Tibial nerve (tissue), 4 donors: ENCODE measurements around the gene IL1R1.

Source experiments
- CTCF ChIP-seq, 5 experiments: fragments of 200-600 bp in 3 of 5; fragments of 450-650 bp in 2 of 5; sonication (generic) in 3 of 5; IDR thresholded peaks; one replicate each; pipeline ENCODE4 v1.5.1; 2016 to 2019; ENCODE audit warnings: antibody characterized with exemption in 5 of 5, mild to moderate bottlenecking in 3 of 5, moderate library complexity in 2 of 5
- EP300 ChIP-seq, 2 donors: sonication (generic); formaldehyde crosslinking; IDR thresholded peaks; one replicate each; pipeline ENCODE4 v1.6.1; 2017; ENCODE audit warnings: antibody characterized with exemption in 2 of 2, mild to moderate bottlenecking in 1 of 2
- POLR2A ChIP-seq, 2 donors: fragments of 450-650 bp; IDR thresholded peaks; one replicate each; pipeline ENCODE4 v1.6.1; 2017; ENCODE audit warnings: antibody characterized with exemption in 2 of 2, mild to moderate bottlenecking in 2 of 2, moderate library complexity in 2 of 2

- TF ChIP-seq CTCF (IDR thresholded peaks at IDR 0.05), result no peak
- no peak for TF ChIP-seq POLR2A (IDR thresholded peaks at IDR 0.05)
- TF ChIP-seq EP300 (IDR thresholded peaks at IDR 0.05), result no peak
Measured at GRCh38 chr2:102154946-102155702, 12.6 kb downstream of the IL1R1 start.
